GM19238 (cell line): ENCODE measurements around the gene STARD9.

Experiments used
- DNase-seq: peaks from one replicate; pipeline ENCODE4 v3.0.0; 2011; ENCODE audit warnings: low spot score; ENCODE audit not compliant: insufficient read length

The STARD9 gene

GRCh38 chr15:42693496-42693895, 118.1 kb downstream of the STARD9 start:
- no peak for DNase-seq

- DNase-seq = no peak
Observed at GRCh38 chr15:42693942-42694341, 118.5 kb downstream of the STARD9 start.

GRCh38 chr15:42694398-42694797, 119.0 kb downstream of the STARD9 start:
- no peak for DNase-seq

- DNase-seq = no peak
Observed at GRCh38 chr15:42695527-42696071, 120.2 kb downstream of the STARD9 start.

GRCh38 chr15:42696626-42697025, 121.2 kb downstream of the STARD9 start:
- no peak for DNase-seq

- peak; percentile 50 for DNase-seq
Observed at GRCh38 chr15:42704492-42704926, 129.1 kb downstream of the STARD9 start.

- DNase-seq = no peak
Observed at GRCh38 chr15:42705336-42705735, 129.9 kb downstream of the STARD9 start.

GRCh38 chr15:42707068-42707467, 131.7 kb downstream of the STARD9 start:
- no peak for DNase-seq

- DNase-seq = no peak
Observed at GRCh38 chr15:42707873-42708544, 132.6 kb downstream of the STARD9 start.

GRCh38 chr15:42710662-42711061, 135.3 kb downstream of the STARD9 start:
- DNase-seq = no peak

GRCh38 chr15:42711746-42712145, 136.3 kb downstream of the STARD9 start:
- DNase-seq = no peak

- no peak for DNase-seq
Observed at GRCh38 chr15:42712584-42712983, 137.2 kb downstream of the STARD9 start.

GRCh38 chr15:42716125-42716524, 140.7 kb downstream of the STARD9 start:
- DNase-seq = no peak

- no peak for DNase-seq
Observed at GRCh38 chr15:42716626-42717025, 141.2 kb downstream of the STARD9 start.

- no peak for DNase-seq
Observed at GRCh38 chr15:42719043-42719442, 143.6 kb downstream of the STARD9 start.

GRCh38 chr15:42720071-42720470, 144.7 kb downstream of the STARD9 start:
- no peak for DNase-seq

GRCh38 chr15:42721016-42721415, 145.6 kb downstream of the STARD9 start:
- DNase-seq = no peak

- no peak for DNase-seq
Observed at GRCh38 chr15:42721916-42722315, 146.5 kb downstream of the STARD9 start.

GRCh38 chr15:42723068-42723467, 147.7 kb downstream of the STARD9 start:
- no peak for DNase-seq

- DNase-seq = no peak
Observed at GRCh38 chr15:42724276-42724675, 148.9 kb downstream of the STARD9 start.

- DNase-seq = no peak
Observed at GRCh38 chr15:42725331-42725903, 150.0 kb downstream of the STARD9 start.

- DNase-seq = no peak
Observed at GRCh38 chr15:42726114-42726513, 150.7 kb downstream of the STARD9 start.
